Cerebellar nuclear complex (tissue), 1 donor: ENCODE results near the gene EFEMP2.
"Not testable (repeated sequence)": the region's sequence is repeated elsewhere in the genome, so short reads cannot be mapped to it uniquely, and the experiment has no call there.

ENCODE experiments used
- DNase-seq, 2 experiments: peaks; one replicate each; lab custom pipeline; 2025; lab: John Stamatoyannopoulos, UW

EFEMP2 gene

DNA sequence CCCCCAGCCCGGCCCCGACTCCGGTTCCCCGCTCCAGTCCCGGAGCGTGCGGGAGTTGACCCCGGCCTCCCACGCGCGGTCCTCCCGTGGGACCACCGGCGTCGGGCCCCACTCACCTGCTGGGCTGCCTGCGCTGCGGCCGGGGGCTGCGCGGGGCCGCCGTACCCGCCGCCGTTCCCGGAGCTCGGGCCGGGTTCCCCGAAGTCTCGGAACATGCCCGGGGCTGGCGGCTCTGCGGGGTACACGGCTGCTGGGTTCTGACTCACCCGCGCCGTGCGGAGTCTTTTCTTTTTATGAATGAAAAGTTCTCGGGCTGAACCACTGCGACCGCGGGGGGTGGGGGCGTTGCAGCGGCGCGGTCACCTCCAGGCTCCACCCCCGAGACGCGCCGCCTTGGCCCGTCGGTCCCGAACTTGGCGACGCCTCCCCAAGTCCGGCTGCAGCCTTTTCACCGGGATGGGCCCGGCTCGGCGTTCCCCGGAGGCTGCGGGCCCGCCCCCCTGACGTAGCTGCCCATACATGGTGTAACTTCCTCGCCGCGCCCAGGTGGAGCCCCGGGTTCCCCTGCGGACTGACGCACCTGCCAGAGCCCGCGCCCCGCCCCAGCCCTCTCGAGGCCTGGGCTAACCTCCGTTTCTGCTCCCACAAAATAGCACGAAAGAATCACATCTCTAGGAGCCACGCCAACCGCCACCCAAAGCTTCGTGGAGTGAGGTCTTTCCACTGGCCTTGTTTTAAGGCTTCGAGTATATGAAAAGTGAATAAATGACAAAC, 27.7 kb upstream of the EFEMP2 start, which contains the start of gene FOSL1:
FOSL1 (minus strand) TSS at position 264 of the 774 bp plus-strand sequence; CDS start at position 215, 49 bp downstream.
- no peak for DNase-seq

DNA sequence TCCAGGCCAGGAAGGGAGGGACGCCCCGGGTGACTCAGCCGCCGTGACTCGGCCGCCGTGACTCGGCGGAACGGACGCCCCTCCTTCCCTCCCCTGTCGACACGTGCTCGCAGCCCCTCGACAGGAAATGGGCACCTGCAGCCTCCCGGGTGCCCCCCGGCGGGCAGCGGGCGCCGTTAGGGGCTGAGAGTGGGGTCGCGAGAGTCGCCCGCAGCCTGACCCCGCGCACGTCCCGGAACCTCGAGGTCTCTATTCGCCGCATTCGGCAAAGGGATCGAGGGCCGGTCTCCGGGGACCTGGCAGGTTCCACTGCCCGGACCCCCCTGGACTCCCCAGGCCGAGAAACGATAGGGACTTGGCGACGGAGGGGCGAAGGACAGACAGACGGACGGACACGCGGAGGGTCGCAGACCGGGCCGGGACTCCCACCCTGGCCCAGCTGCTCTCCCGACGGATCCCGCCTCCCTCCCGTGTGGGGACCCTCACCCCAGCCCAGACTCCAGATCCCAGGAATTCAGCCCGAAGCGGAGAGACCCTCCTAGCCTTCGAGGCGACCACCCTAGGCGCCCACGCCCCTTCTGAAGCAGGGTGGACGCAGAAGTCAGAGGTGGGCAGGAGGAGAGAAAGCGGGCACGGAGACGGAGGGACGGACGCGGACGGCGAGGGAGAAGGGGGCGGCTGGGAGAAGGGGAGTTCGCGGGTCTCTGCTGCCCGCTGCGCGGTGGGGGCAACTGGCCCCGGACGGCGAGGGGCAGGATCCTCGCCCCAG, 26.9 kb upstream of the EFEMP2 start:
- DNase-seq = no peak

DNA sequence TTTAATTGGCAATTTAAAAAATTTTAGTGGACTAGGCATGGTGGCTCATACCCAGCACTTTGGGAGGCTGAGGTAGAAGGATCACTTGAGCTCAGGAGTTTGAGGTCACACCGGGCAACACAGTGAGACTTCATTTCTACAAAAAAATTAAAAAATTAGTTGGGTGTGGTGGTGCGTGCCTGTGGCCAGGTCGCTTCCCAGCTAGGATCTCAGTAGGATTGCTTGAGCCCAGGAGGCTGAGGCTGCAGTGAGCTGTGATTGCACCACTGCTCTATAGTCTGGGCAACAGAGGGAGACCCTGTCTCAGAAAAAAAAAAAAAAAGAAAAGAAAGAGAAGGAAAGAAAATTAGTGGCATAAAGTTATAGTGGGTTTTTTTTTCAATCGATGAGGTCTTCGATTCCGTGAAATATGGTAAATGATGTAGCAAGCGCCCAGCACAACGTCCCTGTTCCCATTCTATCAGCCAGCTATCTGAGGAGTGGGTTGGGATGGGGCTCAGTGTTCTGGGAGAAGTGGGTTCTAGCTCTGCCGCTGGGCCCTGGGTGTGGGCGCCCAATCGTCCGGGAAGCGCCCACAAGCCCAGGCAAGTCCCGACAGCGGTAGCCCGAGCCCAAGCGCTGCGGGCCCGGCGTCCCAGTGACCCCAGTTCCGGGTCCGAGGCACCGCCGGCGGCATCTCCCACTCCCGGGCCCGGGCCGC, 26.2 kb upstream of the EFEMP2 start:
- no peak for DNase-seq

DNA sequence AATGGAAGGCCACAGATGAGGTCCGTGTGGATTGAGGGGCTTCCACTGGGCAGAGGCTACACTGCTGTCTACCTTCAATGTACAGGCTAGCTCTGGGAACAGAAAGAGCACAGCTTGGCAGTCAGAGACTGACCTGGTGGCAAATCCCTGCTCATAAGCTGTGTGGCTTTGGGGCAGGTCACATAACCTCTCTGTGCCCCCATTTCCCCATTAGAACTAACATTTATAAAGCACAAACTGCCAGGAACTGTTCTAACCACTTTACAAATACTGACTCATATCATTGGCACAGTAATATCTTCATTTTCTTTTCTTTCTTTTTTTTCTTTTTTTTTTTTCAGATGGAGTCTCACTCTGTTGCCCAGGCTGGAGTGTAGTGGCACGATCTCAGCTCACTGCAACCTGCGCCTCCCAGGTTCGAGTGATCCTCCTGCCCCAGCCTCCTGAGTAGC, 24.4 kb upstream of the EFEMP2 start:
- DNase-seq = no peak

DNA sequence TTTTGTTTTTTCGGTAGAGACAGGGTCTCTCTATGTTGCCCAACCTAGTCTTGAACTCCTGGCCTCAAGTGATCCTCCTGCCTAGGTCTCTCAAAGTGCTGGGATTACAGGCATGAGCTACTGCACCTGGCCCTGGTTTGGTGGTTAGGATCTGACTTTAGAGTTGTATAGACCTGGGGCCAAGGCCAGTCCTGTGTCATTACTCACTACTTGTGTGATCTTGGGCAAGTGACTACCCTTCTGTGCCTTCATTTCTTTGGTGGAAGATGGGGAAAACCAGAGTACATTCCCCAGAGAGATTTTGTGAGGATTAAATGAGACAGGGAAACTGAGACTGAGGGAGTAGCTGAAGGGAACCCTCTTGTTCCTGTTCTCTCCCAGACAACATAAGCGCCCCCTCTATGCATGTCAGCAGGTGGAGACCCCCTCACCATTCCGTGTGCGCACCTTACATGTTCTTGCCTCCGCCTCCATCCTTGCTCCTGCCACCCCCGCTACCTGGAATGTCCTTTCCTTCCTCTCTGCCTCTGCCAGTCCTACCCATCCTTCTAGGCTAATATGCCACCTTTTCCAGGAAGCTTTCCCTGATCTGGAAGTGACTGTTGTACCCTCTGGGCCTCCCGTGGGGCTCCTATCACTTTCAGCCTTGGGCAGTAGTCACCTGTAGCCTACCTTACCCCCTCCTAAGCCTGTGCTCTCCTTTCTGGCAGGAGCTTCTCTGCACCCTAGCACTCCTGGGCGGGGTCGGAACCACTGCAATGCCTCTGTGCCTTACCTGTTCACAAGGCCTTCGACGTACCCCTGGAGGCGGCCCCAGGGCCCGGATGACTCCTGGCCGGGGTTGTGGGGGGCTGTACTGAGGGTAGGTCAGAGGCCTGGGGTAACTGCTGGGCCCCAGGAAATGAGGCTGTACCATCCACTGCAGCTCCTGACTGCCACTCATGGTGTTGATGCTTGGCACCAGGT, 23.7 kb upstream of the EFEMP2 start:
- no peak for DNase-seq

DNA sequence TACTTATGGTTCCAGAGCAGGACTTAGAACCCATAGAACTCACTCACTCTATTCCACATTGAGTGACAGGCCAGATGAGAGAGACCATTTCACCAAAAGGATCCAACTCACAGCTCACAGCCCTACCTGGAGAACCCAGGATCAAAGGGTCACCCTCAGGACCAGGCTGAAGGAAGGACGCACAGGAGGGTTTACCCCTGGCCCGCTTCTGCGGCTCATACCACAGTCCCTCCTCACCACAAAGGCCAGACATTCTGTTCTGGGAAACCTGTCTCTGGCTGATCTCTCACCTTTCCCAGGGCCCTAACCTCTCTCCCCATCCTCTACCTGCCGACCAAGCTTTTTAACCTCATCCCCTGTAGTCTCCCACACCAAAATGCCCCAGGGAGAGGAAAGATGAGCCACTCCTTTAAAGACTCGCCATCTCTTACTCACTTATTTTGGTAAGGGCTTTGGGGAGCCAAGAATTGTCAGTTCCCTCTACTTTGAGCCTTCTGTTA, 22.9 kb upstream of the EFEMP2 start:
- no peak for DNase-seq

DNA sequence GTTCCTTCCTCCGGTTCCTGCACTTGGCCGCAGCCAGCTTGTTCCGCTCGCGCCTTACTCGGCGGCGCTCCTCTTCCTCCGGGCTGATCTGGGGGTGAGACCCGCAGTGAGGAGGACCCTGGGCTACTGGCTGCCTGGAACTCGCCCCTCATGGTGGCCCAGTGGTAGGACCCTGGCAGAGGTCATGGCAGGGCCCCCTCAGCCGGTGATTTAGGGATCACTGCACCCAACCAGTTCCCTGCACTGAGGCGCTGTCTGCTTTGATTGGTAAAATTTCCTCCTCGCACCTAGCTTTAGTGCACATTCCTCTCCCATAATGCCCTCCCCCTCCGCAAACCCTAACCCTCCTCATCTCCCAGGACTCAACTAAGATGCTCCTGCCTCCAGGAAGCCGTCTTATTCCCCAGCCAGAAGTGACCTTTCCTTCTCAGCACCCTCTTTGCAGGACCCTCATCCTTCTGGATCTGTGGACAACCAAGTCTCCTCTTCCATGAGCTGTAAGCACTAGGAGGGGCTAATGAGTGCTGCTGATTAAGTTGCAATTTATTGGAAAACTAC, 21.5 kb upstream of the EFEMP2 start:
- no peak for DNase-seq

DNA sequence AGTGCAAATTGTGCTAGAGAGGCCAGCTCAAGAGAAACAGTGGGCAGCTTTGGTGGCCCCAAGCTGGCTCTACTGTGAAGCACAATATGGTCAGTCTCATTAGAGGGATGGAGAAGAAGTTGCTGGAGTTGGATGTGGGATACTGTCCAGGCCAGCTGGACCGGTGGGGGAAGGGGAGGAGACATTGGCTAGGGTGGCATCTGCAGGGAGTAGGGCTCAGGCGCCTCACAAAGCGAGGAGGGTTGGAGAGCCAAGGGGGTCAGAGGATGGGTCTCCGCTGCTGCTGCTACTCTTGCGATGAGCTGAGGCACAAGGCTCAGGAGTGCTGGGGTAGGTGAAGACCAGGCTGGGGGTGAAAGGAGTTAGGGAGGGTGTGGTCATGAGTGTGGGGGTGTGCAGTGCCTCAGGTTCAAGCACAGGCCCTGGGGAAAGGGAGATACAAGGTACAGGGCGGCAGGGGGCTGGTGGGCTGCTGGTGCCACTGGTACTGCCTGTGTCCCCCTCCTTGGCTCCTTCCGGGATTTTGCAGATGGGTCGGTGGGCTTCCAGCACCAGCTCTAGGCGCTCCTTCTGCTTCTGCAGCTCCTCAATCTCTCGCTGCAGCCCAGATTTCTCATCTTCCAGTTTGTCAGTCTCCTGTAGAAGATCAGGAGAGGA, 20.2 kb upstream of the EFEMP2 start:
- no peak for DNase-seq

DNA sequence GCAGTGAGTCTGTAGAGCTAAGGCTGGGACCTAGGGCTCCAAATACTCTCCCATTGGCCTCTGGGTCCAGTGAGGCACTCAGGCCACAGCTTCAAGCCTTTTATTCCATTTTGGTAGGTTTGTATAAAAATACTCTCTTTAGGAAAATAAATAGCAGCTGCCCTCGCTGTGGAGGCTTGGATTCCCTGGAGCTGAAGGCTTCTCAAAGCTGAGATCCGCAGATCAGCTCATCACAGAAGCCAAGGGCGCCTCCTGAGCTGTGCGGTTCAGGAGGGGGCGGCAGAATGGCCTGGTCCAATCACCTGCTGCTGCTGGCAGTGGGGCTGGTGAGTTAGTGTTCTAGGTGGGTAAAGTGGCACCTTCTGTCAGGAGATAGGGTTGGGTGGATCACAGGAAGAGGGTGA, 19.5 kb upstream of the EFEMP2 start:
- DNase-seq = not testable (repeated sequence)

DNA sequence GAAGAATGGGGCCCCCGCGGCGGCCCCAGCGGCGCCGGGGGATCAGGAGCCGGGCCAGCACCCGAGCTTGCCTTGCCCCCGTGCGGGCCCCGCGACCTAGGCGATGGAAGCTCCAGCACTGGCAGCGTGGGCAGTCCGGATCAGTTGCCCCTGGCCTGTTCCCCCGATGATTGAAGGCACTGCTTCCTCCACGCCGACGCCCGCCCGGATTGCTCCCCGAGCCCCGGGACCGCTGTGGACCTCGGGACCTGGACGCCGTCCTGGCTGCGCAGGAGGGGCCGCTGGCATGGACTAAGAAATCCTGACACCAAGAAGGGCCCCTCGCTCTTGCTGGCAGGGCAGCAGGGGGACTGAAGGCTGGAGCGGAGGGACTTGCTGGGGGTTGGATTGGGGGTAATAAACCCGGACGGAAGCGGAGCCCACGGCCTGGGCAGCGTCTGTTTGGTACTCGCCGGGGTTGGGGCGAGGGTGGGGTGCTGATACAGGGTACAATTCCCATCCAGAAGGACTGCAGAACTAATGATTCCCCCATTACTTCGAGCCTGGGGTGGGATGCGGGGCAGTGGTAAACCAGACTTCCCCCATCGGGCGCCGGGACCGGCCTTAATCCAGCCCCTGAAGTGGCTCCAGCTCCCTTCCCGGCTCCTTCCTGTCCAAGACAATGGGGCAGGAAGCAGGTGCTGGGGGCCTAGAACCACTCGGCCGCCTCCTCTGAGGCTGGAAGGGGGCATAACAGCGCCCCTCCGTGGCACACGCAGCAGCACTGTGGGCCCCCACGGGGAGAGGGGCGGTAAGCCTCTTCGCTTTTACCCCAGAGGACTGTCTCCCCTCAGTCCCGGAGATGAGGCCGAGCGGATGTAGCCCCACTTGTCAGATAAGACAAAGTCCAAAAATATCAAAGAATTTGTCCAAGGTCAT, 18.9 kb upstream of the EFEMP2 start:
- no peak for DNase-seq

DNA sequence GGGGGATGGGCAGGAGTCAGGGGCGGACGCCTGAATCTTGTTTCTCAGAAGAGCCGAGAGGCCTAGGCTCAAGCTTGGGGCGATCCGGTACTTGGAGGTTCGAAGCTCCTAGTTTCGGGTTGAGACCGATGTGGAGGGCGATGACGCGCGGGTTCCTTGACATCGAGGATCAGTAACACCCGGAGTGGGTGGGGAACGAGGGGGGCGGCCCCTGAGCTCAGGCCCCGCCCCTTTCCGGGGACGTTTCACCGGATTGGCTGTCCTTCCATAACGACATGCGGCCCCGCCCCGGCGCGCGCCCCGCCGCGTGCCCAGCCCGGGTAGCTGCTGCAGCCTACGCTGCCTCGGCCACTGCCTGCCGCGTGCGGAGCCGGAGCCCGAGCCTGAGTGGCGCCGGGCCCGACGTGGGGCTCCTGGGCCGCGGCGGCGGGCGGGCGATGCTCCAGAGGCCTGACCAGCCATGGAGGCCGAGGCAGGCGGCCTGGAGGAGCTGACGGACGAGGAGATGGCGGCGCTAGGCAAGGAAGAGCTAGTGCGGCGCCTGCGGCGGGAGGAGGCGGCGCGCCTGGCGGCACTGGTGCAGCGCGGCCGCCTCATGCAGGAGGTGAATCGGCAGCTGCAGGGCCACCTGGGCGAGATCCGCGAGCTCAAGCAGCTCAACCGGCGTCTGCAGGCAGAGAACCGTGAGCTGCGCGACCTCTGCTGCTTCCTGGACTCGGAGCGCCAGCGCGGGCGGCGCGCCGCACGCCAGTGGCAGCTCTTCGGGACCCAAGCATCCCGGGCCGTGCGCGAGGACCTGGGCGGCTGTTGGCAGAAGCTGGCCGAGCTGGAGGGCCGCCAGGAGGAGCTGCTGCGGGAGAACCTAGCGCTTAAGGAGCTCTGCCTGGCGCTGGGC, 18.0 kb upstream of the EFEMP2 start, which contains the start of gene CCDC85B:
CCDC85B (plus strand) TSS at position 350 of the 895 bp plus-strand sequence; CDS start at position 461, 111 bp downstream.
- peak; percentile 66 to 93 for DNase-seq

DNA sequence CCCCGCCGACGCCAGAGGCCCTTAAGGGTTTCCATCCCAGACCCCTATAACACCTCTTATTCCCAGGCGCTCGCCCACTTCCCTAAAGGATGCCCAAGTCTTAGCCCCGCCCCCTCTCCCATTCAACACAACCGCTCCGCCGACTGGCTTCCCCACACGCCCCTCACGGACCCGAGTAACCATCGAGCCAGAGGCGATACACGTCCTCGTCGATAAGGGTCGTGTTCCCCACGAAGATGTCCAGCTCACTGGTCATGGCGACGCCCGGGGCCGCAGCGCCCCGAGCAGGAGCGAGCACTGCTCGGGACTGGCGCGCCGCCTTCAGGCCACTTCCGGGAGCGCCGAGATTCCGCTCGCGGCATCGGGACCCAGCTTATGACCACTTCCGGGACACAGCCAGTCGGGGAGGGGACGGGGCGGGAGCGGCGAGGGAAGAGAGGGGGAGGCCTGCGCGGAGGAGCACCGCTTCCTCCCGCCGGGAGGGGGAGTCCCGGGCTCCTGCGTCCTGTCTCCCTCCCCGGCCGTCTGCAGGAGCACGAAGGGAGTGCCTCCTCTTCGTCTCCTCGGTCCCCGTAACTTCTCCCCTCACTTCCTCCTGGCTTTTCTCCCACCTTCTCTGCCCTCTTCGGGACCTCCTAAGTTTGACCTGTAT, 15.7 kb upstream of the EFEMP2 start, which contains the start of gene FIBP:
FIBP (minus strand) TSS at position 309 of the 652 bp plus-strand sequence; CDS start at position 256, 53 bp downstream.
- DNase-seq = peak; percentile 62 to 78

DNA sequence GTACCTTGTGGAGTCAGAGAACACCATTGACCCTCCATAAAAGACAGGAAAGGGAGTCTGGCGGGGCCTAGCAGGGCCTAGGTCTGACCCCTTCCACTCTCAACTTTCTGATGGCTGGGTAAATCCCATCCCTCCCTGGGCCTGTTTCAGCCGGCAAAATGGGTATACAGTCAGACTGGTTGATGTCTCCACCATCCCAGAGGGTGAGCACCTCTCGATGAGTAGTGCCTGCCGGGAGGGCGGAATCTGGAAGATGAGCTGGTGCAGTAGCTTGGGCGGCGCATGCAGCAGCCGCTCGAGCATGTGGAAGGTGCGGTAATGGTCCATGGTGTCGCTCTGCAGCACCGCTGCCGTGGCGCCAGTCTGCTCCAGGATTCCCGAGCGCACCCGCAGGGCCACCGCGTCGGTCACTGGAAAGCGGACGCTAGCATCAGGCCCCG, 15.1 kb upstream of the EFEMP2 start:
- DNase-seq = no peak

DNA sequence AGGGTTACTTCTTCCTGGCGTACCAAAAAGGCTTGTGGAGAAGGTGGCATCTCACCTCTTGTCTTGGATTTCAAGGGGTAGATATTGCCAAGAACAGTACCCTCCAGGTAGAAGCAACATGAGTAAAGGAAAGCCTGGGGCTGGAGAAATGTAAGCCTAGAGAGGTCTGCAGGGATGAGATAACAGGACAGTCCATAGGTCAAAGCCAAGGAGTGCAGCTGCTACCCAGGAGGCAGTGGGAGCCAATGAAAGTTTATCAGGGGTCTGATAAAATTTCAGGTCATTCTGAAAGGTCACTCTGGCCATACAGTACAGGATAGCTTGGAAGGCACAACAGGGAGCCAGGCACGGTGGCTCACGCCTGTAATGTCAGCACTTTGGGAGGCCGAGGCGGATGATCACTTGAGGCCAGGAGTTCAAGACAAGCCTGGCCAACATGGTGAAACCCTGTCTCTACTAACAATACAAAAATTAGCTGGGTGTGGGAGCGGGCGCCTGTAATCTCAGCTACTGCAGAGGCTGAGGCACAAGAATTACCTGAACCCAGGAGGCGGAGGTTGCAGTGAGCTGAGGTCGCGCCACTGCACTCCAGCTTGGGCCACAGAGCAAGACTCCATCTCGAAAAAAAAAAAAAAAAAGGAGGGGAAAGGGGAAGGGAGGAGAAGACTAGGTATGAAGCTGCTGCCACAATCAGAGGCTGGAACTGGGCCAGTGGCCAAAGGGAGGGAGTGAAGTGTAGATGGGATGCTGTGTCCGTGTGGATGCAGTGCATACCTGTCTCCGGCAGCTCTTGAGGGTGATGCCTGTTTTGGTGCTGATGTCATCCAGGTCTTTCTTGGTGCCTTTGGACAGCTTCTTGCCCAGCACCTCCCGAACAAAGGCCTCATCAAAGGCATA, 14.5 kb upstream of the EFEMP2 start:
- no peak for DNase-seq

DNA sequence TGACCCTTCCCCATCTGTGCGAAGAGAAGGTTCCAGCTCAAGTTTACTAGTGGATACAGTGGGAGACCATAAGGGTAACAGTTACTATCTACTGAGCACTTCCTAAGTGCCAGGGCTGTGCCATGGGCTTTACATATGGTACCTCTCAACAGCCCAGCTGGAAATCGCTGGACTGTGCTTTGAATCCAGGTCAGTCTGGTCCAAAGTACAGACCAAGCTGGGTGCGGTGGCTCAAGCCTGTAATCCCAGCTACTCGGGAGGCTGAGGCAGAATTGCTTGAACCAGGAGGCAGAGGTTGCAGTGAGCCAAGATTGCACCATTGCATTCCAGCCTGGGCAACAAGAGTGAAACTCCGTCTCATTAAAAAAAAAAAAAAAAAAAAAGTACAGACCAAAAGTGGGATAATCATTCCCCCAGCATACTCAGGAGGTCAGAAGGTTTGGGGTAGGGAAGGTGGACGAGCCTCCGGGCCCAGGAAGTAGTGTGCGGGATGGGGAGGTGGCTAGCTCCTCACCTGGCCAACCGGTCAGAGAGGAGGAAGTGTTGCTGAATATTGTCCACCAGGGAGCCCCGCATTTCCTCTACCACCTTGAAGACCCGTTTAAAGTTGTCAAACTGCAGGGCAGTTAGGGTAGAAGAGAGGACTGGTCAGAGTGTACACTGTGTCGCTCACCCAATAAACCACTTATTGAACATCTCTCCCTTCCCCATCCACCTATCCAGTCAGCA, 13.4 kb upstream of the EFEMP2 start:
- DNase-seq = no peak
